Muscle of back (tissue), 11 donors: ENCODE measurements around the gene STIL. TPM values are rescaled to one million over a fixed set of nuclear protein-coding genes. Genes with fewer than 3 reads are reported as not detected.
"Not testable (repeated sequence)": the region's sequence is repeated elsewhere in the genome, so short reads cannot be mapped to it uniquely, and the experiment has no call there.

Experiments
- DNase-seq, 3 donors: peaks; one replicate each; pipeline versions ENCODE4 v3.0.0 to v3.0.0-alpha.2; 2013
- polyA plus RNA-seq, 10 donors: library from polyadenylated mRNA; unstranded; fragments of 120-200 nt; gene quantifications; one replicate each; pipeline ENCODE4 v1.2.1, GENCODE V29; 2013; ENCODE audit not compliant: insufficient read length in 10 of 10

STIL gene
- polyA plus RNA-seq, 10 donors = 3.1 to 6.3 (median 4.1) TPM

DNA sequence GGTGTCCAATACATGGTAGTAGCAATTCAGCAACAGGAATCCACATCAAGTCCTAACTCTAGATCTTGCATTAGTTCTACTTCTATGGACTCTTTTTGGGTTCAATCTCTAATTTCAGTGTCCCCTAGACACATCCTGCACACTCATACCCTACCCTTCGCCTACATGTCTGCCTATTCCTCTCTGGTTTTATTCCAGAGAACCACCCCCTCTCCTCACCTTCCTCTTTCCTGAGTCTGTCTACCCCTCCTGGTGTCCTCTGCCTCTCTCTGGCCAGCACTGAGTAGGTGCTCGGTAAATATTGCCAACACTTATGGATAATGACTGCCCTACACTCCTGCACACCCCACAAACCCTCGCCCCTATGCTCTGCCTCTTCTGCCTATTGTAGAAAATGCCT is 91.5 kb downstream of the STIL start:
- no peak for DNase-seq

DNA sequence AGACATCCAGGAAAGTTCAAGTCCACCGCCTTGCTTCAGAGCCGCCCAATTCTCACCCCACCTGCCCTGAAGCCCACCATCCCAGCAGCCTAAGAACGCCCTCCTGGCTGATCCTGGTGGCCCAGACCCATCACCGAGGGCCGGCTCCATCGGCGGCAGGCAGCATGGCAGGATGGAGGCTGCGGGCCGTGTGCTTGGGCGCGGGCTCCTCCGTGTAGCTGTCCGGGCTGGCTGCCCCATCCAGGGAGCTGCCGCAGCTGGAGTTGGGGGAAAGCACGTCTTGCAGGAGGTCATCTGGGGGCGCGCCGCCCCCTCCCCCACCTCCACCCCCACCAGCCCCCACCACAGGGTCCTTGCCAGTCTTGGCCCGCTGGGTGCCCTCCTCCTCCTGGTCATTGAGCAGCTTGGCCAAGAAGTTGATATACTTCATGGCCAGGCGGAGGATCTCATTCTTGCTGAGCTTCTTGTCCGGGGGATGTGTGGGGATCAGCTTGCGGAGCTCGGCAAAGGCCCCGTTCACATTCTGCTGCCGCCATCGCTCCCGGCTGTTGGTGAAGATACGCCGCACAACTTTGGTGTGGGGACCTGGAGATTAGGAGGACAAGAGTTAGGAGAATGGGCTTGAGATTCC is 94.2 kb downstream of the STIL start:
- DNase-seq = no peak

DNA sequence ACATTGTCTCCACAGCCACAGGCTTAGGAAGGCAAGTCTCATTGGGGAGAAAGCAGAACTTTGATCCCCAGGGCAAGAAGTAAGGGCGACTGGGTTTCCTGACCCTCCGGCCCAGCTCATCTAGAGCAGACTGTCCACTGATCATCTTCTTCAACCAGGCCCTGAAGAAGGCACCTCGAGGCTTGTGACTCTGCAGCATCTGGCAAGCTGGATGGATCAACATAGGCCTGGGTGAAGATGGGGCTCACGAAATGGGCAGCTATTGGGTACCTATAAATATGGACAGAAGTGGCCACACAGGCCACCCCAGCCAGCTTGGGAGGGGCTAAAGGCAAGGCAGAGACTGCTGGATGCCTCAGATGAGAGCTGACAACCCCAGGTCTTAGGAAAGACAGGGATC is 94.9 kb downstream of the STIL start:
- no peak for DNase-seq

DNA sequence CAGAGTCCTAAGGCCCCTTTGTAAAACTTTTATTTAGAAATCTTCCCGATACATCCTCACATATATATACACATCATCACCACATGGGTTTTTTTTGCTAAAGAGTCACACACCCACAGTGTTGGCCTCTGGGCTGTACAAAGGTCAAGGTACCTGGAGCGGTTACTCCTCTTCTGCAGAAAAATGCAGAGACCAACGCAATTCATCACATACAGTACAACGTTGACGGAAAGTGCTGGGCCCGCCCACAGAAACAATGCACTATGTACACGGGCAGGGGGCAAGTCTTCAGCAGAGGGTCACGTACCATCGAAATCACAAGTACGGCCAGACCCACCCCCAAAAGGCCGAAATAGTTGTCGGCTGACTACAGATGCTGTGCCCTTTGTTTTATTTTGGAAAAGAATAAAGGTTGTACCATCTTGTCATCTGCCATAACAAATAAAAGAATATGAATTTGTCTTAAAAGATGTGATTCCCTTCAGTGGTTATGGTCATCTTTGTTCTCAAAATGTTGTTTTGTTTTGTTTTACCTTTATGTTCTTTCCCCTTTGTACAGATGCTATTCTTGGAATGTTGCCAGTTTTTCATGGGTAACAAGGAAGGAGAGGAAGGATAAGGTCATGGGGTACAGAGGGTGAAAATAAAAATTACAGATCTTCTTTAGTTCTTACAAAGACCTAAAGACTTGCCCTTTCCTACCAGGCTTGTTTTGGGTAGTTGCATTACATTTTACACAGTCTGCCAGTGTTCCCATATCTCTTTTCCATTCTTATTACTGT is 97.5 kb downstream of the STIL start:
- DNase-seq = no peak

DNA sequence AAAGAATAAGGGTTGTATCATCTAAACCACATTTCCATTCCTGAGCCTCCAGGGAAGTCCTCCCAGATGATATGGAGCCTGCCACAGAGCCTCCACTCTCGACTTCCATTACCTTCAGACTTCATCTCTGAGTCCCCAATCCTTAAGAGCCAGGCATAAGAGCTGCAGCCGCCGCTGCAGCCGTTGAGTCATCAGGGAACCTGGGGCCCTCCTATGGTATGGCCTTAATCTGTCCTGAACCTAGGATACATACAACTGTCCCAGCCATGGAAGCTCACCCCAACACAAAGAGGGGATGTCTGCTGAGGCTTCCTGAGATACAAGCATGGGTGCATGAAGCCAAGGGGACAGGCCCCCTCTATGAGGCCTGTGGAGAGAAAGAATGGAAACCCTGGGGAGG is 98.2 kb downstream of the STIL start:
- DNase-seq = no peak

DNA sequence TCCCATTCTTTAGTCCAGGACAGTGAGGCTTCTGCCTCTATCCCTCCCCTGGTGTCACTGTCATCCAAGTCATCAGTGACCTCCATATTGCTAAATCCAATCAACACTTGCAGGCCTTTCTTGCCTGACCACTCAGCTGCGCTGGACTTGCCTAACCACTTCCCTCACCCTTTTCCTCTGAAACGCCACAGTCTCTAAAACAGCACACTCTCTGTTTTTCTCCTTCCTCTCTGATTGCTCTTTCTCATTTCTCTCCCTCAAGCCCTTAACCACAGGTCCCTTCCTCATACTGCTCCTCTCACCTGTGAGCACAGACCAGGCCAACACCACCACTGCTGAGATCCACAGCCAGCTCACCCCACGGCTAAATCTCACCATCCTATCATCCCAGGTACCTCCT is 99.4 kb downstream of the STIL start:
- DNase-seq = no peak

DNA sequence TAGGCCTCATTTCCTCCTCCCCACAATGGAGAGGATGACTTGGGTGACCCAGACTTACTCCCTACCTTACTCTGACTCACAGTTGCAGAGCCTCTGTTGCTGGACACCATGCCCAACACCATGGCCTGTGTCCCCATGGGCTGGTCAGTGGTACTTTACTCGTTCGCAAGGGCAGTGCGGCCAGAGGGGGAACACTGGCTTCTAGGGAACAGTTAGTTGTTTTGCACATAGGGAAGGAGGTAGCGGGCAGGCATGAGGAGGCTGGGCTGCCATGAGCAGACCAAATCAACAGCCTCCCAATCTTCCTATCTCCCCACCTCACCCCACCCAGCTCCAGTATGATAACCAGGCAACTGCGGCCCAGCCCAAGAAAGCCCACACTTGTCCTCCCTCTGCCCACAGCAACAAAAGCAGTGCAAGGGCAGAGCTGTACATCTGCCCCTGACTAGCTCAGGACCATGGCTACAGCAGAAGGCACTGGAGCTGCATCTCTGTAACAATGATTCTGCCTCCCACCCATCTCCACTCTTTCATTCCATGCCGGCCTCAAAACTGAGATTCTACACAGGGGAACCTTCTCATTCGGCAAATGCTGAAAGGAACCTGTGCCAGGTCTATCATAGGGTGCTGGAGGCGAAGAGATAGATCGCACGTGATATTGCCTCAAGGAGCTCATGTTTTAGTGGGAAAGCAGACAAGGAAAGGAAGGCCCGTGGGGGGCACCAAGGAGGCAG is 100.5 kb downstream of the STIL start:
- no peak for DNase-seq

DNA sequence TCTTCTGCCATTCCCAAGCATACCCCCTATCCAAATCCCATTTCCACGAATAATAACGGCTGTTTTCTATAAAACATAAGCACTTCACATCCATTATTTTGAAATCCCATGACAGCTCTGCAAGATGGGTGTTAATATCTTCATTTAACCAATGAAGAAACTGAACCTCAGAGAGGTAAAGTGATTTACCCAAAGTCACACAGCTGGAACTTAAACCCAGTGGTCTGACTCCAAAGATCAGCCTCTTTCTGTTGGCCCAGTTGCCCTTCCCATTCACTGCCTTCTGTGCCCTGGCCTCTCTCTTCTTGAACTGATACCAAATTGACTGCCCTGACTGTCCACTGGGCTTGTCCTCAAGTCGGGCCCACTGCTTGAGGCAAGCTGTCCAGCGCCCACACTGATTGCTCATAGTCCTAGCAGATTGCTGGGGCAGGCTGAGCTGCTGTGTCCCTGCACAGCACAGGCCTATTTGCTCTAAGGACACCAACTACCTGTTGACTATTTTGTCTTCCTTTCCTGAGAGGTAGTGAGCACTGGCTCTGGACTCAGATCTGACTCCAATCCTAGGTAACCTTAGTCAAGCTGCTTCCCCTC is 101.2 kb downstream of the STIL start:
- no peak for DNase-seq

DNA sequence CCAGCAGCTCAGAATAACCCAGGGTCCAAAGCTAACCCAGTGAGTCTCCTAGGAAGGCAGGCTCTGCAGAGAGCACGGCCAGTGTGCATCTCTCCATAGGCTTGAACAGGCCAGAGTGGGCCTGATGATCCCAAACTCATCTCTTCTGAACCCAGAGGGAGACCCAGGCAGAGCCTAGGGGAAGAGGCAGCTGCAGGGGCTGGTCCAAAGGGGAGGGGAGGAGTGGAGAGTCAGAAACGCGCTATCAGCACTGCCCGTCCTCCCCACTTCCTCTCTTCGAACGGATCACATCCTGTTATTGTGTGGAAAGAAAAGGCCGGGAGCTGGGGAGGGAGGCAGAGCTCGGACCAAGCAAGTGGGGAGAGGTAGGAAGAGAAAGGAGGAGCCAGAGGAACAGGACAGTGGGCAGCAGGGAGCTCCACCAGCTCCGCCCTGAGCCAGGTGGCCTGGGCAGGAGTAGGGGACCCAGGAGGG is 102.1 kb downstream of the STIL start:
- peak in 1 of 3 donors; percentile 55 for DNase-seq

DNA sequence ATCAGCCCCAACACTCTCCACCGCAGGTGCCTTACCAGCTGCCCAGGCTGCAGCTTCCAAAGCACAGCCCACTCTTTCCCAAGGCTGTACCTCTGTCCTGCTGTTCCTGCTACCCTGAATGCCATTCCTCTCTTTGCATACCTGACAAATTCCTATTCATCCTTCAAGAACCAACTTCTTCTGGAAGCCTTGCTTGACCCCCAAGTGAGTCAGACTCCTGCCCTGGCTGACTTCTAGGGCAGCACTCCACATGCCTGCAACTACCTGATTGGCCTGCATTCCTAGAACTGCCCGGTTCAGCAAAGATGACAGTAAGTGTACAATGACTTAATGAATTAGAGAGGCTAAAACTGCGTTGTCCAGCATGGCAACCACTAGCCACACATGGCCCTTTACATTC is 103.3 kb downstream of the STIL start:
- DNase-seq = no peak

DNA sequence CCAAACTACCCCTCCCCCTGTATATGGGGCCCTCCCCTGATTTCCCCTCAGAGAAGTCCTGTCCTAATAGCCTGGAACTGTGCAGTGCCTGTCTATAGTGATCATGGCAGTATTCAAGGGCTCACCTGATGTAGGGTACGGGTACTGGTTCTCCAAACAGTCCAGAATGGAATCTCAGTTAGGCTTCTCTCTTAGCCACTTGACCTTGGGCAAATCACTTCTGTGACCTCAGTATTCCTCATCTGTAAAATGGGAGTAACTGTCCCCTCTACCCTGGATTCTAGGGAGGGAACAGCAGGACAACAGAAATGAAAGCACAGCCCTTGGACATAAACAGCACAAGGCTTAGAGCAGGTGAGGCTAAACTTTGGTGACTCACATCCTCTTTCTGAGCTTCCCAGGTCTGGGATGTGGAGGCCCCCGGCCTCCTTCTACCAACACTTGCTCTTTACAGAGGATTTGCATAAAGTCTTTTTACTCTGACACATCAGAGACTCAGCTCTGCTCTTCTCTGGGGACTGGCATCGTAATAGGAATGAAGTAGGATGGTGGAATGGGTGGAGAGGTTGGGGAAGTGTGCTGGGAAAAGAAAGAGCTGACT is 104.1 kb downstream of the STIL start:
- no peak for DNase-seq

DNA sequence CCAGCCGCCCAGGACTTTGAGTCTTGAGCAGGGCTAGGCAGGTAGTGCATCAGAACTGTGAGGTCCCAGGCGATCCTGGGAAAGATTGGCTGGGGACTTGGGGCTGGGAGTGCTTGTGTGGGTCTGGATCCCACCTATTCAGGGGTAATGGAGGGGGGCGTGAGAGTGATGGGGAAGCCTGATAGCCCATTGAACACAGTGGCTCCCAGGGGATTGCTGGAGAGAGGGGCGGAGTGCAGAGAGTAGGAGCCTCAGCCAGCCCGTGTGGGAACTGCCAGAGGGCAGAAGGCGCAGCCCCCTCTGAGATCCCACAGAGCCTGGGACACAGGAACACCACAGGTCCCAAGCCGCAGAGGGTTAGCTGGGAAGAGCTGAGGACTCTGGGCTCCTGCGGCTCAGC is 104.9 kb downstream of the STIL start:
- DNase-seq = no peak

DNA sequence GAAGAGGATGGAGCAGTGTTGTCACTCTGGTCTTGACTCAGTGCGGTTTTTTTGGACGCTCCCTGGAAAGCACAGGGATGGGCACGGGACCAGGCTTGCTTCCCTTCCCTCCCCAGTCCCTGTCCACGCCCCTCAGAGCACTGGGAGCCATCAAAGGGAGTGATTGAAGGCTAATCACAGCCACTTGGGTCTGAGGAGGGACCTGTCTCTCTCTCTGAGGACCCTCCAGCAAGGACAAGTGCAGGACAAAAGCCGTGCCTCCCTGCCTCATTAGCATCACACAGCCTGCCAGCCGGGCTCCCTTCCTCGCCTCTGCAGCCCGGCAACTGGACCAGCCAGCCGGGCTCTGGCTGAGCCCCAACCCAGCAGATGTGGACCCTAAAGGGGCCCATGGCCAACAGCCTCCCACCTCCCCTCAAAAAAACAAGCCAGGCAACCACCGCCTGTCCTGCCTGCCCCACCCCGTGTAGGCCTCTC is 105.5 kb downstream of the STIL start:
- DNase-seq = no peak

DNA sequence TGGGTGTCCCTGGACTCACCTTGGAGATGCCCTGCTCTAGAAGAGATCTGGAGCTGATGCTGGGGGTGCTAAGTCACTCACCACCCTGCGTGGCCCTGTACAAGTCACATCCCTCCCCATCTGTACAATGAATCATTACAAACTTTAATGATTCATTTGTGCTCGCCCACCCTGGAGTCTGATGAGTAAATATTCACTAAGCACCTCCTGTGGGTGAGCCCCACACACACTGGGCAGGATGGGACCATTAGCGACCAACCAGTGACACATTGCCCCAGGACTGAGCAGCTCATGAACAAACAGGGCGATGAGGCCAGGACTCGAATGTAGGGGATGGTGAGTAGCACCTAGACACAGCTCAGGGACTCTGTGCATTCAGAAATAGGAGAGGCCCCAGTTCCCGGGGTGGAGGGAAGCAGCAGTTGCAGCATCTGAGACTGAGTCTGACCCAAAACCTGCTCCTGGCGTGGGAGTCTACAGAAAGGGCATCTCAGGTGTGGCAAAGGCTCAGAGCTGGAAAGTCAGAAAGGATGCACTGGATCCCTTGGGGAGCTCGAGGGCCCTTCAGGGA is 106.1 kb downstream of the STIL start:
- DNase-seq = no peak

DNA sequence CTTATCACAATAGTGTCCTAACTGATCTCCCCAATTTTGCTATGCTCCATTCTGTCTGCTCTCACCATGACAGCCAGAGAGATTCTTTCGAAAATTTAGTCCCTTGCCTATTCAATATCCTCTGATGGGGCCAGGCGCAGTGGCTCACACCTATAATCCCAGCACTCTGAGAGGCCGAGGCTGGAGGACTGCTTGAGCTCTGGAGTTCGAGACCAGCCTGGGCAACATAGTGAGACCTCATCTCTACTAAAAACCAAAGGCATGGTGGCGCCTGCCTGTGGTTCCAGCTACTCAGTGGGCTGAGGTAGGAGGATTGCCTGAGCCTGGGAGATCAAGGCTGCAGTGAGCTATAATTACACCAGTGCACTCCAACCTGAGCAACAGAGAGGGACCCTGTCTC is 108.0 kb downstream of the STIL start:
- DNase-seq = no peak

DNA sequence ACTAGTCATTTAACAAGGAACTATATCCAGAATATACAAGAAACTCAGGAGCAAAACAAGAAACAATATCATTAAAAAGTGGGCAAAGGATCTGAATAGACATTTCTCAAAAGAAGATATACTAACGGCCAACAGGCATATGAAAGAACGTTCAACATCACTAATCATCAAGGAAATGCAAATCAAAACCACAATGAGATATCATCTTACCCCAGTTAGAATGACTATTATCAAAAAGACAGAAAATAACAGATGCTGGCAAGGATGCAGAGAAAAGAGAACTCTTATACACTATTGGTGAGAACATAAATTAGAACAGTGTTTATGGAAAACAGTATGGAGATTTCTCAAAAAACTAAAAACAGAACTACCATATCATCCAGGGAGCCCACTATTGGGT is 110.4 kb downstream of the STIL start:
- DNase-seq = not testable (repeated sequence)

DNA sequence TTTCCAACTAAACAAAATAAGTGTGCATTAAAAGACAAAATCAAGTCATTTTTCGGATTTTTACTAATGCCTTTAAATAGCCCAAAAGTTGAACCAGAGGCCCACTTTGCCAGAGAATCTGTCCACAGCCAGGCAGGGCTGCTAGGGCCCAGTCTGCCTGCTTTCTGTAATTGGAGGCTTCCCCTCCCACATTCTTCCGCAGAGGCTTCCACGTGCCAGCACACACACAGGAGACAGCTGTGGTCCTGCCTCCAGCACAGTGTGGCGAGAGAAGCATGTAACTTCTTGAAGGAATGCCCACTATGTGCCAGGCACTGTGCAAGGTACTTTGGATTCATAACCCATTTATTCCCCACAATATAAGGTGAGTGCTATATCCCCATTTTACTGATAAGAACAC is 112.8 kb downstream of the STIL start:
- peak; percentile 27 to 46 (median 39) for DNase-seq
